GM12878 (cell line): ENCODE data around the gene MAST3.

Source experiments
- ATF7 ChIP-seq: fragments of 450-650 bp; IDR thresholded peaks from 2 replicates; pipeline ENCODE4 v1.6.1; 2016; ENCODE audit warnings: low read depth, mild to moderate bottlenecking
- BCL11A ChIP-seq: IDR thresholded peaks from 2 replicates; pipeline ENCODE4 v1.6.1; 2011; ENCODE audit warnings: low read depth, low read length
- POLR2A ChIP-seq: IDR thresholded peaks from 2 replicates; pipeline ENCODE4 v1.6.1; 2011; ENCODE audit warnings: low read depth, mild to moderate bottlenecking, low read length
- RAD21 ChIP-seq: IDR thresholded peaks from 2 replicates; pipeline ENCODE4 v1.6.1; 2011; ENCODE audit warnings: mild to moderate bottlenecking, low read depth, low read length, moderate library complexity; ENCODE audit not compliant: insufficient read depth
- SMC3 ChIP-seq: IDR thresholded peaks from 2 replicates; pipeline ENCODE4 v1.6.1; 2011; ENCODE audit warnings: low read length, improper control_type of control experiment, borderline replicate concordance
- SP1 ChIP-seq: IDR thresholded peaks from one replicate; pipeline ENCODE4 v1.6.1; 2011; ENCODE audit warnings: low read depth, low read length
- SRF ChIP-seq, 2 experiments: IDR thresholded peaks; 2 replicates each; pipeline ENCODE4 v1.6.1; 2011; ENCODE audit warnings: low read depth in 2 of 2, low read length in 2 of 2, mild to moderate bottlenecking in 1 of 2, moderate library complexity in 1 of 2
- TAF1 ChIP-seq: IDR thresholded peaks from 2 replicates; pipeline ENCODE4 v1.6.1; 2011; ENCODE audit warnings: mild to moderate bottlenecking, low read depth, low read length, borderline replicate concordance
- TCF7 ChIP-seq: IDR thresholded peaks from 2 replicates; pipeline ENCODE4 v1.6.1; 2014; ENCODE audit warnings: antibody characterized with exemption, borderline replicate concordance
- USF2 ChIP-seq: IDR thresholded peaks from 2 replicates; pipeline ENCODE4 v1.6.1; 2011; ENCODE audit warnings: low read depth, low read length, improper control_type of control experiment, borderline replicate concordance
- ZNF384 ChIP-seq: IDR thresholded peaks from 2 replicates; pipeline ENCODE4 v1.6.1; 2012; ENCODE audit warnings: low read depth, mild to moderate bottlenecking, low read length, improper control_type of control experiment, borderline replicate concordance
- ZSCAN29 ChIP-seq: fragments of 450-650 bp; IDR thresholded peaks from 2 replicates; pipeline ENCODE4 v1.6.1; 2017; ENCODE audit warnings: mild to moderate bottlenecking, moderate library complexity
- TF ChIP-seq, protein P1 (sequence below), 3 experiments: IDR thresholded peaks in 2 of 3; conservative IDR thresholded peaks in 1 of 3; 2 replicates each; pipeline ENCODE4 v1.5.1; 2011; ENCODE audit warnings: low read depth in 3 of 3, low read length in 3 of 3, mild to moderate bottlenecking in 3 of 3, control low read depth in 2 of 3, moderate library complexity in 2 of 3, inconsistent platforms in 1 of 3, mixed read lengths in 1 of 3; ENCODE audit not compliant: control insufficient read depth in 2 of 3, insufficient read depth in 1 of 3; ENCODE audit errors: extremely low read depth in 1 of 3

GRCh38 chr19:18164072-18164471 lies 66.5 kb downstream of the MAST3 start:
- TF ChIP-seq ATF7: no peak
- no peak for TF ChIP-seq POLR2A
- TF ChIP-seq SRF (IDR thresholded peaks at IDR 0.05; ENCODE audit: low read depth in 2 of 2, low read length in 2 of 2): no peak
- no peak for TF ChIP-seq ZNF384
- TF ChIP-seq, protein P1, sequence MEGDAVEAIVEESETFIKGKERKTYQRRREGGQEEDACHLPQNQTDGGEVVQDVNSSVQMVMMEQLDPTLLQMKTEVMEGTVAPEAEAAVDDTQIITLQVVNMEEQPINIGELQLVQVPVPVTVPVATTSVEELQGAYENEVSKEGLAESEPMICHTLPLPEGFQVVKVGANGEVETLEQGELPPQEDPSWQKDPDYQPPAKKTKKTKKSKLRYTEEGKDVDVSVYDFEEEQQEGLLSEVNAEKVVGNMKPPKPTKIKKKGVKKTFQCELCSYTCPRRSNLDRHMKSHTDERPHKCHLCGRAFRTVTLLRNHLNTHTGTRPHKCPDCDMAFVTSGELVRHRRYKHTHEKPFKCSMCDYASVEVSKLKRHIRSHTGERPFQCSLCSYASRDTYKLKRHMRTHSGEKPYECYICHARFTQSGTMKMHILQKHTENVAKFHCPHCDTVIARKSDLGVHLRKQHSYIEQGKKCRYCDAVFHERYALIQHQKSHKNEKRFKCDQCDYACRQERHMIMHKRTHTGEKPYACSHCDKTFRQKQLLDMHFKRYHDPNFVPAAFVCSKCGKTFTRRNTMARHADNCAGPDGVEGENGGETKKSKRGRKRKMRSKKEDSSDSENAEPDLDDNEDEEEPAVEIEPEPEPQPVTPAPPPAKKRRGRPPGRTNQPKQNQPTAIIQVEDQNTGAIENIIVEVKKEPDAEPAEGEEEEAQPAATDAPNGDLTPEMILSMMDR (IDR thresholded peaks at IDR 0.05 in 2 of 3, conservative IDR thresholded peaks at IDR 0.05 in 1 of 3; ENCODE audit: control insufficient read depth in 2 of 3, extremely low read depth in 1 of 3, insufficient read depth in 1 of 3, low read depth in 3 of 3, low read length in 3 of 3): no peak
- no peak for TF ChIP-seq RAD21
- TF ChIP-seq BCL11A: no peak
- no peak for TF ChIP-seq ZSCAN29
- no peak for TF ChIP-seq TCF7
- TF ChIP-seq USF2: no peak
- TF ChIP-seq TAF1: no peak
- TF ChIP-seq SMC3: no peak
- TF ChIP-seq SP1: no peak
